Tibial artery (tissue), 4 donors: Measurements from ENCODE around the gene RARB.

ENCODE experiments used
- DNase-seq, 2 donors: peaks; one replicate each; pipeline ENCODE4 v3.0.0-alpha.2; 2019
- H3K27ac ChIP-seq, 2 donors: fragments of 200-600 bp; sonication (generic) in 1 of 2; 1 replicate in 1 of 2; 2 replicates in 1 of 2; pipeline ENCODE4 v1.5.1; 2018 to 2019; ENCODE audit warnings: mild to moderate bottlenecking in 1 of 2
- H3K27me3 ChIP-seq, 2 donors: fragments of 200-600 bp; sonication (generic) in 1 of 2; one replicate each; pipeline versions ENCODE4 v1.5.1 to v1.6.0; 2016 to 2019
- H3K36me3 ChIP-seq, 3 donors: fragments of 200-600 bp; sonication (generic) in 2 of 3; one replicate each; pipeline ENCODE4 v1.5.1; 2016 to 2019; ENCODE audit warnings: mild to moderate bottlenecking in 2 of 3
- H3K4me1 ChIP-seq, 4 donors: fragments of 200-600 bp; sonication (generic) in 2 of 4; 1 replicate in 3 of 4; 2 replicates in 1 of 4; pipeline ENCODE4 v1.5.1; 2016 to 2019
- H3K4me3 ChIP-seq, 2 donors: fragments of 200-600 bp; sonication (generic) in 1 of 2; 1 replicate in 1 of 2; 2 replicates in 1 of 2; pipeline ENCODE4 v1.5.1; 2018 to 2019; ENCODE audit warnings: mild to moderate bottlenecking in 2 of 2
- H3K9me3 ChIP-seq, 3 donors: fragments of 200-600 bp; sonication (generic) in 1 of 3; one replicate each; pipeline ENCODE4 v1.5.1; 2016 to 2019
- intact Hi-C: fragments of 100-400 bp; cut with DNase I; formaldehyde crosslinking; loops from one replicate; pipeline ENCODE4 v1.15.0; 2023; ENCODE audit warnings: low total_unique reads
- TF ChIP-seq, protein P1 (sequence below), 2 experiments: fragments of 200-600 bp in 1 of 2; fragments of 450-650 bp in 1 of 2; IDR thresholded peaks; one replicate each; pipeline ENCODE4 v1.5.1; 2017 to 2019; ENCODE audit warnings: antibody characterized with exemption in 2 of 2, mild to moderate bottlenecking in 1 of 2, moderate library complexity in 1 of 2

The RARB gene

DNA sequence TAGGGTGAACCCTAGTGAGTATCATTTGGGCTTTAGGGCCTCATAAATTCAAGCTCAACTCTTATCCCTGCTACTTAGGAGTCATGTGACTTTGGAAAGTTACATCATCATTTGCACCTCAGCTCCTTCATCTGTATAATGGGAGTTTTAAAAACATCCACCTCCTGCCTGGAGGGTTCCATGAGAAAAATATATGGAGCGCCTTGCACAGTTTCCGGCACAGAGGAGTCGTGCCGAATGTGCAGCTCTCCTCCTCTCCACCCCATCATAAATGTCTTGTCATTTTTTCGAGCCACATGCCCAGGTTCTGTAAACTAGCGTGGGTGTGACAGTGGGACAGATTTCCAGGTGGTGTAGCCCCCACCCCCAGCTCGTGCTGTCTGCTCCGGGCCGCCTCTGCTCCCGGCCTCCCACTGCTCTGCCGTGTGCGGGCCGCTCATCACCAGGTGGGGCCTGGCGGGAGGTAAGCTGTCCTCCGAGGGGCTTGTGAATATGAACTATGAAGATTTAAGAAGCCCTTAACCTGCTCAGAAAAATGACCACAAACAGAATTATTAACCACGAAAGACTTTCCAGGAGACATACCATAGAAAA is 146.2 kb downstream of the RARB start:
- TF ChIP-seq, protein P1, sequence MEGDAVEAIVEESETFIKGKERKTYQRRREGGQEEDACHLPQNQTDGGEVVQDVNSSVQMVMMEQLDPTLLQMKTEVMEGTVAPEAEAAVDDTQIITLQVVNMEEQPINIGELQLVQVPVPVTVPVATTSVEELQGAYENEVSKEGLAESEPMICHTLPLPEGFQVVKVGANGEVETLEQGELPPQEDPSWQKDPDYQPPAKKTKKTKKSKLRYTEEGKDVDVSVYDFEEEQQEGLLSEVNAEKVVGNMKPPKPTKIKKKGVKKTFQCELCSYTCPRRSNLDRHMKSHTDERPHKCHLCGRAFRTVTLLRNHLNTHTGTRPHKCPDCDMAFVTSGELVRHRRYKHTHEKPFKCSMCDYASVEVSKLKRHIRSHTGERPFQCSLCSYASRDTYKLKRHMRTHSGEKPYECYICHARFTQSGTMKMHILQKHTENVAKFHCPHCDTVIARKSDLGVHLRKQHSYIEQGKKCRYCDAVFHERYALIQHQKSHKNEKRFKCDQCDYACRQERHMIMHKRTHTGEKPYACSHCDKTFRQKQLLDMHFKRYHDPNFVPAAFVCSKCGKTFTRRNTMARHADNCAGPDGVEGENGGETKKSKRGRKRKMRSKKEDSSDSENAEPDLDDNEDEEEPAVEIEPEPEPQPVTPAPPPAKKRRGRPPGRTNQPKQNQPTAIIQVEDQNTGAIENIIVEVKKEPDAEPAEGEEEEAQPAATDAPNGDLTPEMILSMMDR (IDR thresholded peaks at IDR 0.05) = no peak
- no peaks in the 10 kb centered on the region for H3K9me3 ChIP-seq
- no peak overlapping the region for H3K4me3 ChIP-seq
- intact Hi-C loops = loop anchor here (10.0 kb wide), 1 partner anchor 539 kb away; no protein-coding TSS in a partner anchor
- peaks cover 0 to 18% (median 7%) of the 10 kb centered on the region in 4 donors for H3K4me1 ChIP-seq
- no peak for DNase-seq
- peak overlapping the region in 1 of 2 donors; percentile 67 for H3K27ac ChIP-seq
- H3K36me3 ChIP-seq = peaks cover 0 to 16% (median 0%) of the 10 kb centered on the region in 3 donors
- no peaks in the 10 kb centered on the region for H3K27me3 ChIP-seq

DNA sequence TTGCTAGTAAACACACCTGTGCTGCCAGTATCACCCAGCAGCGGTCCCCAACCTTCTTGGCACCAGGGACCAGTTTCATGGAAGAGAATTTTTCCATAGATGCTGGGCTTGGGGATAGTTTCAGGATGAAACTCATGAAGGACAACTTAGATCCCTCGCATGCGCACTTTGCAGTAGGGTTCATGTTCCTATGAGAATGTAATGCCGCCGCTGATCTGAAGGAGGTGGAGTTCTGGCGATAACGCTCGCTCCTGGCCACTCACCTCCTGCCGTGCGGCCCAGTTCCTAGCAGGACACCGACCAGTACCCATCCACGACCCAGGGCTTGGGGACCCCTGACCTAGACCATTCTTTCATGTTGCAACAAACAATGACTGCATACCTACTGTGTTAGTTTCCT is 146.9 kb downstream of the RARB start:
- DNase-seq = no peak
- Histone ChIP-seq H3K27me3 (no peaks in the 10 kb centered on the region), H3K27ac (no peak overlapping the region), H3K36me3 (peaks cover 0 to 13% (median 0%) of the 10 kb centered on the region in 3 donors), H3K9me3 (no peaks in the 10 kb centered on the region), H3K4me1 (peaks cover 0 to 18% (median 7%) of the 10 kb centered on the region in 4 donors), H3K4me3 (no peak overlapping the region)
- intact Hi-C loops = loop anchor here (10.0 kb wide), 1 partner anchor 540 kb away; no protein-coding TSS in a partner anchor
- TF ChIP-seq, protein P1 (IDR thresholded peaks at IDR 0.05) = no peak

DNA sequence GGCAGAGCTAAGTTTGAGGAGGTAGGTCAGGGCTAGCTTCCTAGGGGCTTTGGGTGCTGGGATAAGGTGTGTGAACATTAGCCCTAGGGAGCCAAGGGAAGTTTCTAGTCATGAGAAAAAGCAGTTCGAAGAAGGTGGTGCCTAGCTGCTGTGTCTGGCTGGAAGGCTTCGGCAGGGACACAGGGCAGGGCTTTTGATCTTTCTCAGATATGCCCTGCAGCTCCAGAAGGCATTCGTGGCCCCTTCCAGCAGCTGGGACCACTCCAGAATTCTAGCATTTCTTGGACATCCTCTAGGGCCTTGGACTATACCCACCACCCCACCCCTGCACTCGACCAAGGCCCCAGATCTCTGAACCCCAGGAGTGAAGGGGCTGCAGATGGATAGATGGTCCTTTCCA is 148.1 kb downstream of the RARB start:
- Histone ChIP-seq H3K9me3 (no peaks in the 10 kb centered on the region), H3K4me3 (no peak overlapping the region), H3K36me3 (peaks cover 0 to 12% (median 0%) of the 10 kb centered on the region in 3 donors), H3K4me1 (peaks cover 0 to 18% (median 7%) of the 10 kb centered on the region in 4 donors), H3K27me3 (no peaks in the 10 kb centered on the region), H3K27ac (no peak overlapping the region)
- DNase-seq = no peak
- intact Hi-C loops = loop anchor here (10.0 kb wide), 1 partner anchor 541 kb away; no protein-coding TSS in a partner anchor
- TF ChIP-seq, protein P1 (IDR thresholded peaks at IDR 0.05) = no peak

DNA sequence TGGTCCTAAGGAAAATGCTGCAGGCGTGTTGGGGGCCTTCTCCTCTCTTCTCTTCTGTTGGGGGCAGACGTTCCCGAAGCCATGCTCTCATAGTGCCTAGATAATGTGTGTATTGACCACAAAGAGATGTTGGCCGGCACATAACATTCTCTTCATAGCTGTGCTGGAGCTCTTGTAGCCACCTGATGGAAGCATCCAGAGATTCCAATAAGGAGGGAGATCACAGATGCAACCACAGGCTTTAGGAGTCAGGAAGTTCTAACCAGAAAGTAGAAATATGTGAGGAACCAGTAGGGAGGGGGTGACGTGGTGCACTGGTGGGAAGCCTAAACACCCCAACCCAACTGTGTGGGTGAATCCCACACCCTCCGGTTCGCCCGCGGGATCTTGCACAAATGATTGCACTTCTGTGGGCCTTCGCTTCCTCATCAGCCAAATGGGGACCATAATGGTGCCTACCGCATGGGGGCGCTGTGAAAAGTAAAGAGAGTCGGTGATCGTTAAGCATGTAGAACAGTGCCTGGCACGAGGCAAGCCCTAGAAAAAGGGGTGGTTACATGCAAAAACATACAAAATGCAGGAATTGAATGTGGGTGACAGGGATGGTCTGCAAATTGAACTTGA is 148.9 kb downstream of the RARB start:
- no peak for DNase-seq
- peaks cover 0 to 18% (median 7%) of the 10 kb centered on the region in 4 donors for H3K4me1 ChIP-seq
- H3K27me3 ChIP-seq = no peaks in the 10 kb centered on the region
- intact Hi-C loops = loop anchor here (10.0 kb wide), 1 partner anchor 542 kb away; no protein-coding TSS in a partner anchor
- H3K27ac ChIP-seq = no peak overlapping the region
- peaks cover 0 to 14% (median 1%) of the 10 kb centered on the region in 3 donors for H3K36me3 ChIP-seq
- TF ChIP-seq, protein P1 (IDR thresholded peaks at IDR 0.05) = no peak
- H3K4me3 ChIP-seq = no peak overlapping the region
- no peaks in the 10 kb centered on the region for H3K9me3 ChIP-seq

DNA sequence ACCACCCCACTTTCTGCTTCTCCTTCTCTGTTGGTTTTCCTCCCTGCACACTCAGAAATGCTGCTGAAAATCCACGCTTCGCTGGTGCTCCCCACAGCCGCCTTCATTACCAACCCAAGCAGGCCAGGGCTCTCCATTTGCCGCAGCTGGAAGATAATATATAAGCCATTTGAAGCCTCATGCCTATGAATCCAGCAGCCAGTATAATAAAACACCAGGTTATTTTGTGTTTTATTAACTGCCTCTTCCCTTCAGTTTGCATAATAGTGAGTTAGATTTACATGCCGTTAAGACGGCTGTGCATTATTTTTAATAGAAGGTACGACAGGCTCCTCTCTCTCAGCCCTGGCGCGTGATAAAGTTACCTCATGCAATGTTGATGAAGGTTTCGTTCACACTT is 150.0 kb downstream of the RARB start:
- TF ChIP-seq, protein P1 (IDR thresholded peaks at IDR 0.05) = no peak

More for the DNA sequence above, 150.0 kb downstream of the RARB start:
- intact Hi-C loops = loop anchor here (10.0 kb wide), 1 partner anchor 543 kb away; no protein-coding TSS in a partner anchor
- Histone ChIP-seq H3K9me3 (no peaks in the 10 kb centered on the region), H3K27ac (no peak overlapping the region), H3K4me3 (no peak overlapping the region), H3K4me1 (peaks cover 0 to 12% (median 5%) of the 10 kb centered on the region in 4 donors), H3K27me3 (no peaks in the 10 kb centered on the region), H3K36me3 (peaks cover 0 to 18% (median 5%) of the 10 kb centered on the region in 3 donors)
- DNase-seq = no peak
